ENCODE measurements around the gene APBA1. TPM values are rescaled to one million over a fixed set of nuclear protein-coding genes. Genes with fewer than 3 reads are reported as not detected.

The APBA1 gene
- total RNA-seq, 1 experiment from 2014 or later: 1.8 TPM

DNA sequence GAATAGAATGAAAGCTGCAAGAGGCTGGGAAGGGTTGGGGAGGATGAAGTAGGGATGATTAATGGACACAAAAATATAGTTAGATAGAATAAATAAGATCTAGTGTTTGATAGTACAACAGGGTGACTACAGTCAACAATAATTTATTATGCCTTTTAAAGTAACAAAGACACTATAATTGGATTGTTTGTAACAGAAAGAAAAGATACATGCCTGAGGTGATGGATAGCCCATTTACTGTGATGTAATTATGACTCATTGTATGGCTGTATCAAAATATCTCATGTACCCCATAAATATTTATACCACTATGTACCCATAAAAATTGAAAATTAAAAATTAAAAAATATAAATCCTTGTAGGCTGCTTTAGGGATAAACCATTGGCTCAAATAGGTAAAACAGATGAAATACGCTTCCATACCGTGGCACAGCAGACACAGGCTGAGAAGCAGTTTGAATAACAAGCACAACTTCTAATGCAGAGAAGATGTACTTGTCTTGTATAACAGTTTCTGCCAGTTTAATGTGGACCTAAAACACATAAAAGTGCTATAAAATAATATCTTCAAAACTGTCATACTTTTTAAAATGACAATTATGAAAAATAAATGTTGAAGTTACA is 34.9 kb downstream of the APBA1 start:
- H3K23ac ChIP-seq (ENCODE audit: insufficient read length, low read depth, low read length): no peak overlapping the region
- H3K4me2 ChIP-seq (ENCODE audit: insufficient read depth, insufficient read length, low read length): no peak overlapping the region
- no peaks in the 10 kb centered on the region for H3K4me1 Mint-ChIP-seq
- no peak for DNase-seq
- H3K4ac ChIP-seq (ENCODE audit: low read depth, low read length): no peak overlapping the region
- no peak overlapping the region for H2AFZ ChIP-seq (ENCODE audit: low read length)
- no CpG with 5 or more reads among the region's 2 CpGs for WGBS (ENCODE audit: extremely low coverage, insufficient read length, low lambda C conversion rate)
- no peak overlapping the region for H3T11ph ChIP-seq (ENCODE audit: low read length)
- no peak overlapping the region for H4K8ac ChIP-seq (replicated peaks; ENCODE audit: insufficient read length, low read depth, low read length)
- H3K79me2 ChIP-seq (ENCODE audit: insufficient read depth, low read length): no peaks in the 10 kb centered on the region
- H3K27ac ChIP-seq (ENCODE audit: insufficient read length, low read depth, low read length): no peak overlapping the region
- H3K14ac ChIP-seq (ENCODE audit: insufficient read depth, low read length): no peak overlapping the region
- H2BK20ac ChIP-seq (ENCODE audit: low read depth, low read length, poor library complexity, severe bottlenecking): no peak overlapping the region
- H2BK5ac ChIP-seq (ENCODE audit: insufficient read length, low read length): no peak overlapping the region
- no peak overlapping the region for H2BK120ac ChIP-seq (ENCODE audit: low read depth, low read length, poor library complexity, severe bottlenecking)
- no peak overlapping the region for H3K9ac ChIP-seq (ENCODE audit: extremely low read depth, insufficient read length, low read length)
- no peak overlapping the region for H3K4me3 Mint-ChIP-seq
- H2BK15ac ChIP-seq (ENCODE audit: low read depth, low read length): no peak overlapping the region
- H3K23me2 ChIP-seq (ENCODE audit: insufficient read length, low read depth, low read length, poor library complexity, severe bottlenecking): no peaks in the 10 kb centered on the region
- no peaks in the 10 kb centered on the region for H3K4me1 ChIP-seq (ENCODE audit: insufficient read depth, low read length)
- no peaks in the 10 kb centered on the region for H3K27me3 ChIP-seq (ENCODE audit: insufficient read depth, low read length)
- H2BK12ac ChIP-seq (ENCODE audit: insufficient read length, low read depth, low read length): no peak overlapping the region
- no peak overlapping the region for H3K56ac ChIP-seq (ENCODE audit: insufficient read length, low read depth, low read length)
- H3K79me1 ChIP-seq (ENCODE audit: insufficient read depth, low read depth, low read length, poor library complexity, severe bottlenecking): no peaks in the 10 kb centered on the region
- no peak overlapping the region for H2AK5ac ChIP-seq (ENCODE audit: insufficient read length, low read length)
- peaks cover 0 to 3% of the 10 kb centered on the region in 2 experiments; a peak in 1 of 5 replicates for H3K9me3 Mint-ChIP-seq
- no peak overlapping the region for H3K18ac ChIP-seq (ENCODE audit: insufficient read length, low read depth, low read length)
- H3K9me3 ChIP-seq (ENCODE audit: control insufficient read depth, low read depth, low read length): no peaks in the 10 kb centered on the region
- no peaks in the 10 kb centered on the region for H4K20me1 ChIP-seq (ENCODE audit: control insufficient read depth, insufficient read depth, insufficient read length)
- TF ChIP-seq, protein P1, sequence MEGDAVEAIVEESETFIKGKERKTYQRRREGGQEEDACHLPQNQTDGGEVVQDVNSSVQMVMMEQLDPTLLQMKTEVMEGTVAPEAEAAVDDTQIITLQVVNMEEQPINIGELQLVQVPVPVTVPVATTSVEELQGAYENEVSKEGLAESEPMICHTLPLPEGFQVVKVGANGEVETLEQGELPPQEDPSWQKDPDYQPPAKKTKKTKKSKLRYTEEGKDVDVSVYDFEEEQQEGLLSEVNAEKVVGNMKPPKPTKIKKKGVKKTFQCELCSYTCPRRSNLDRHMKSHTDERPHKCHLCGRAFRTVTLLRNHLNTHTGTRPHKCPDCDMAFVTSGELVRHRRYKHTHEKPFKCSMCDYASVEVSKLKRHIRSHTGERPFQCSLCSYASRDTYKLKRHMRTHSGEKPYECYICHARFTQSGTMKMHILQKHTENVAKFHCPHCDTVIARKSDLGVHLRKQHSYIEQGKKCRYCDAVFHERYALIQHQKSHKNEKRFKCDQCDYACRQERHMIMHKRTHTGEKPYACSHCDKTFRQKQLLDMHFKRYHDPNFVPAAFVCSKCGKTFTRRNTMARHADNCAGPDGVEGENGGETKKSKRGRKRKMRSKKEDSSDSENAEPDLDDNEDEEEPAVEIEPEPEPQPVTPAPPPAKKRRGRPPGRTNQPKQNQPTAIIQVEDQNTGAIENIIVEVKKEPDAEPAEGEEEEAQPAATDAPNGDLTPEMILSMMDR (conservative IDR thresholded peaks at IDR 0.05): no peak
- H3K27me3 Mint-ChIP-seq (ENCODE audit: low read depth): no peaks in the 10 kb centered on the region
- no peak overlapping the region for H4K5ac ChIP-seq (ENCODE audit: insufficient read length, low read depth, low read length)
- no peaks in the 10 kb centered on the region for H3K36me3 Mint-ChIP-seq (ENCODE audit: insufficient read depth in 1 of 3, low read depth in 3 of 3)
- H4K91ac ChIP-seq (ENCODE audit: insufficient read length, low read depth, low read length): no peak overlapping the region
- H3K27ac Mint-ChIP-seq: no peak overlapping the region

Data from H9 (cell line).